Mononuclear cell (primary cell): ENCODE results near the gene EEF1A2. TPM values are rescaled to one million over a fixed set of nuclear protein-coding genes. Genes with fewer than 3 reads are reported as not detected.

ENCODE experiments used
- H3K27me3 ChIP-seq: 2 replicates; pipeline ENCODE4 v1.6.0; 2011; ENCODE audit warnings: low read length, control low read depth; ENCODE audit not compliant: insufficient read depth
- H3K4me1 ChIP-seq: 2 replicates; pipeline ENCODE4 v1.5.1; 2011; ENCODE audit warnings: mild to moderate bottlenecking, low read length, control low read depth; ENCODE audit not compliant: insufficient read depth
- H3K4me3 ChIP-seq: 2 replicates; pipeline ENCODE4 v1.5.1; 2011; ENCODE audit warnings: mild to moderate bottlenecking, low read length, moderate library complexity
- H3K9me3 ChIP-seq: 2 replicates; pipeline ENCODE4 v1.5.1; 2011; ENCODE audit warnings: low read depth, mild to moderate bottlenecking, control low read depth, low read length
- total RNA-seq: library from RNA; depleted of rRNA; stranded (reverse); fragments of >200 nt; gene quantifications from one replicate; pipeline ENCODE4 v1.2.3, GENCODE V29; 2012

The EEF1A2 gene
- total RNA-seq, 1 donor = 0.73 TPM

DNA sequence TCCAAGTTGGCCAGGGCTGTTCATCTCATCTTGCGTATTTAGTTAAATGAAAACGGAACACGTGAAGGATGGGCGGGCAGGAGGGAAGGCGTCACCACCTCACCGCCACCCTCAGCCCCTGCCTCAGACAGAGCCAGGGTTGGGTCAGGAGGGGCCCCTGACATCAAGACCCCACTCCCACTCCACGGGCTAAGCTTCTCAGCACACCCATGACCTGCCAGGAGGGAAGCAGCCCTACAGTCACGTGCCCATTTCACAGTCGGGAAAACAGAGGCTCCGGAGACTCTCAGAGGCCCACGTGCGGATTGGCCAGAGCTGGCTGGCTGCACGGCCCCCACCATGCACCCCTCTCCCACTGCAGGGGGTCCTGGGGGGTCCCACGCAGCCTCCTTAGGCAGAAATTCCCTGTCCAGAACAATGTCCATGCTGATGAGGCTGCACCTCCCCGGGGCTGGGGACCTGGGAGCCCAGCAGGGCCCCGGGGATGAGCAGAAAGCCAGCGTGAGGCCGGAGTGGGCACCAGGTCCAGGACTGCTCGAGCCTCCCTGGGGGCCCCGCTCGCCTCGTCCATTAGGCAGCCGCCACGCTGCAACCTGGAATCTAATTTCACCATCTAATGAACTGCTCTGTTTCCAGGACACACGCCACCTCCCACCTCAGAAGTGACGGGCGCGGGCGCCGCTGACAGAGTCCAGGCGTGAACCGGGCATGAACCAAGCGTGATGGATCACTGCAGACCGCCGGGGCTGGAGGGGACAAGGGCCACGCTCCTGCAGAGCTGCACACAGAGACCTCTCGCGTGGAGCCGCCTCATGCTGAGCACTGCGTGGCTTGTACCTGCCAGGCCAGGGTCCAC, 42.2 kb downstream of the EEF1A2 start:
- Histone ChIP-seq H3K4me1 (no peaks in the 10 kb centered on the region), H3K4me3 (no peak overlapping the region), H3K27me3 (peaks cover 6% of the 10 kb centered on the region)

DNA sequence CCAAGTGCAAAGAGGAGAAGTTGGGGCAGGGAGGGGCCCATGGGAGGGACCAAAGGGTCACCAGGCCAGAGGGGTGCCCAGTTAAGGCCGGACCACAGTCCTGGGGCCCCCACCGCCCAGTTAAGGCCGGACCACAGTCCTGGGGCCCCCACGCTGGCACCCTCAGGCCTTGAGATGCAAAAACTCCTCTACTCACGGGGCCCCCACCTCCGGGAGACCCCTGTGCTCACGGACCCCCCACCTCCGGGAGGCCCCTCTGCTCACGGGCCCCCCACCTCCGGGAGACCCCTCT, 43.4 kb downstream of the EEF1A2 start:
- Histone ChIP-seq H3K9me3 (no peaks in the 10 kb centered on the region), H3K4me1 (no peaks in the 10 kb centered on the region), H3K4me3 (no peak overlapping the region), H3K27me3 (peaks cover 6% of the 10 kb centered on the region)

More for the DNA sequence above, 42.2 kb downstream of the EEF1A2 start:
- no peaks in the 10 kb centered on the region for H3K9me3 ChIP-seq

DNA sequence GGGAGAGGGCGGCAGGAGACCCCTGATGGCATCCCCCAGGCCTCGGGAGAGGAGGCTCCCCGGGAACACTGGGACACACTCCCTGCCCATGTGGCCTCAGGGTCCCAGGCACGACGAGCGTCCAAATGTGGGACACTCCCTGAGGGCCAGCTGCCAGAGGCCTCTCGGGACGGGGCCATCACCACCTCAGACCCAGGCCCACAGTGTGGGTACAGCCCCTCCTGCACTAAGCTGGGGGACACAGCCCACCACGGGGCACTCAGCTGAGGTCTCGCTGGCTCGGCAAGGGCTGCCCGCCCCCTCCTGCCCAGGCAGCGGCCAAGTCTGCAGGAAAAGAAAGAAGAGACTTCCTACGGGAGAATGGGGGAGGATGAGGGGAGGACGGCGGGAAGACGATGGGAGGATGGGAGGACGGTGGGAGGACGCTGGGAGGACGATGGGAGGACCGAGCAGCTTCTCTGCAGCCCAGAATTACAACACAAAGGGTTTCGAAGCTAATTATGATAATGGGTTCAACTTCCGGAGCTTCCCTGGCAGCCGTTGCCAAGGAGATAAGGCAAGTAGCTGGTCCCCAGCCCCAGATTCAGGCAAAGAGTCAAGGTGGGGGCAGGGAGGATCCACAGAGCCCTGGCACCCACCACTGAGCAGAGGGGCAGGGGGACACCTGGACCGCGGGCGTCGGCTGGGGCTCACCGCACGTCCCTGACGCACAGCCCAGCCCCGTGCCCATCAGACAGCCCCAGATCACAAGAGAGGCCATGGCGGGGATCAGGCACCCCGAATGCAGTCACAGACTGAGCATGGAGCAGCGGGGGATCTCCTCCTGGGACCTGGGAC, 43.9 kb downstream of the EEF1A2 start:
- Histone ChIP-seq H3K4me1 (no peaks in the 10 kb centered on the region), H3K4me3 (no peak overlapping the region), H3K9me3 (no peaks in the 10 kb centered on the region), H3K27me3 (peaks cover 6% of the 10 kb centered on the region)

DNA sequence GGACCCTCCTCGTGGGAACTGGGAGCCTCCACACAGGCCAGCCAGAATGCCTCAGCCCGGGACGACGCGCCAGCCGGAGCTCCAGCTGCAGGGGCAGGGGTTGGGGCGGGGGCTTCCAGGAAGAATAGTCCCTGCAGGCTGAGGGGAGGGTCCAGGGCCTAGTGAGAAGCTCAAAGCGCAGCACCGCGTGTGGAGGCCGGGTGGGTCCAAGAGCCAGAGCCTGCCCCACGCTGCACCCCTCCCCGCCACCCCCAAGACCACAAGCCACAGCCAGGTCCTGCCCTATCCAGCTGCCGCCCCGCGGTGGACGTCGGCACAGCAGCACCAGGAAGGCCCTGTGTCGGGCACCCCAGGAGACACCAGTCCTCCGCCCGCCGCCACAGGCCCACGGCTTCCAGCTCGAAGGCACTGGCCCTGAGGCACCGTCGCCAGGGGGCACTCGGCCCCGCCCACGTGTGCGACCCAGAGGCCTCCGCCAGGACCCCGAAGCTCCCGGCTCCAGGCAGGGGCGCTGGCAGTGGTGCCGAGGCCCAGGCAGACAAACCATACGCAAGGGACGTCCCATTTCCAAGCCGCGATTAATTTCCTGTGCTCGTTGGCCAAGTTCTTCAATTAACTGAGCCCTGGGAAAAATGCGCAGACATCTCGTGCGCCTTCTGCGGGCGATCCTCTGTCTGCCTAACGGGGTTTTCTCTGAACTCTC, 45.9 kb downstream of the EEF1A2 start:
- Histone ChIP-seq H3K4me1 (no peaks in the 10 kb centered on the region), H3K4me3 (no peak overlapping the region), H3K27me3 (peaks cover 6% of the 10 kb centered on the region), H3K9me3 (no peaks in the 10 kb centered on the region)

DNA sequence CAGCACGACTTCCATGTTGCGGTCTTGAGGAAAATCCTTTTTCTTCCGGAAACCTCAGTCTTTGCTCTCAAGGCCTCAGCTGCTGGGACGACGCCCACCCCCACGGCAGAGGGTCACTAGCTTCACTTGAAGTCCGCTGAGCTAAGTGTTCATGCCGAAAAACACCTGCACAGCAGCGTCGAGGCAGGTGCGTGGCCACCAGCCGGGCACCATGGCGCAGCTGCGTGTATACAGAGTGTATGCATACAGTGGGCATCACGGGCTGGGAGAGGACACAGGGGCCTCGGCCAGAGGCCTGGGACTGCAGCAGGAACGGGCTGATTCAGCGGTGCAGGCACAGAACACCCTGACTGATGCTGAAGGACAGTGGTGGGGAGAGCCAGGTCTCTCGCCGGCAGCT, 46.5 kb downstream of the EEF1A2 start:
- no peaks in the 10 kb centered on the region for H3K4me1 ChIP-seq
- no peaks in the 10 kb centered on the region for H3K9me3 ChIP-seq
- H3K4me3 ChIP-seq = no peak overlapping the region
- H3K27me3 ChIP-seq = peaks cover 6% of the 10 kb centered on the region

DNA sequence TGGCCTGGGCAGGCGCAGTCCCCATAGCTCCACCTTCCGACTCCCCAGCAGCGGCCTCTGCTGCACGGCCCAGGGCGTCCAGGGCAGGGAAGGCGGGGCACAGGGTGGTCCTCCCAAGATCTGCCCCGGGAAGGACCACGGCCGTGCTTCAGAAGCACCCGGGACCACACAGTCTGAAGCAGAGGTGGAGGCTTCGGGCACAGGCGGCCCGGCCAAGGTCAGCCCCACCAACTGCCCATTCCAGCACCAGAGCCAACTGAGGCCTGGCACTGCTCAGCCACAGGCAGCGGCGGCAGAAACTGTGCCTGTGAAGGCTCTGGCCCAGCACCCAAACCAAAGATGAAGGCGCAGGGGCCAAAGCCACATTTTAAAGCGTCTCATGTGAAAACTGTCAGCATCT, 47.1 kb downstream of the EEF1A2 start:
- Histone ChIP-seq H3K4me1 (no peaks in the 10 kb centered on the region), H3K27me3 (peaks cover 6% of the 10 kb centered on the region), H3K4me3 (no peak overlapping the region), H3K9me3 (no peaks in the 10 kb centered on the region)

DNA sequence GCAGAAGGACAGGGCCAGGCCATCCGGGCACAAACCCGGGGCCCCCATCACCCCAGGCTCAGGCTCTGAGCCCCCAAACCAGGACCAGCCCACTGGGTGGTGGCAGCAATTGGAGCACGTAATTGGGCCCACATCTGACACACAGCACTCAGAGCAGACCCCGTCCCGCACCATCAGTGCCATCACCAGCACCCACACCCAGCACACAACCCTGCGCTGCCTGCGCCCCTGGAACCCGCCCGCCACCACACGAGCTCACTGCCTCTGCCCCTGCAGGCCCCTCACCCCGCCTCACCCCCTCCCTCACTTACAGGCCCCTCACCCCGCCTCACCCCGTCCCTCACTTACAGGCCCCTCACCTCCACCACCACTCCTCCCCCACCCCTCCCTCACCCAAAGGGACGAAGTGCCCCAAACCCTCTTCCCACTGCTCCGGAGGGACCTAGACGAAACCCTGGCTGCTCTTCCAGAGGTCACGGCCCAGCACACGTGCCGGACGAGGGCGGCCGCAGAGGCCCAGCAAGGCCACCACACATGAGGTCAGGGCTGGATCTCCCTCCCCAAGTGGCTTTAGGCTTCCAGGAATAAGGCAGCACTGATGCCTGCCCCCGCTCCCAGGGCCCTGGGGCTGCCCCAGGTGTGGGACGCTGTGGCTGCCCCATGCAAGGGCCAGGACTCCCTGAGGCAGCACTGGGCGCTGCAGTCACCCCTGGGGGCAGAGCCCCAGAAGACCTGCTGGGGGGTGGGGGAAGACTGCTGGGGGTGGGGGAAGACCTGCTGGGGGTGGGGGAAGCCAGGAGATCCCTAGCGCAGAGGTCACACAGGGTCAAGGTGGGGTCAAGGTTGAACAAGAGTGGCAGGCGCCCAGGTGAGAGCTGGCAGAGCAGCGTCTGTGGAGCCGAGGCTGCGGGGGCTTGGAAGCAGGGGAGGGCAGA, 48.8 kb downstream of the EEF1A2 start:
- no peaks in the 10 kb centered on the region for H3K4me1 ChIP-seq
- no peaks in the 10 kb centered on the region for H3K9me3 ChIP-seq
- peaks cover 6% of the 10 kb centered on the region for H3K27me3 ChIP-seq
- no peak overlapping the region for H3K4me3 ChIP-seq

DNA sequence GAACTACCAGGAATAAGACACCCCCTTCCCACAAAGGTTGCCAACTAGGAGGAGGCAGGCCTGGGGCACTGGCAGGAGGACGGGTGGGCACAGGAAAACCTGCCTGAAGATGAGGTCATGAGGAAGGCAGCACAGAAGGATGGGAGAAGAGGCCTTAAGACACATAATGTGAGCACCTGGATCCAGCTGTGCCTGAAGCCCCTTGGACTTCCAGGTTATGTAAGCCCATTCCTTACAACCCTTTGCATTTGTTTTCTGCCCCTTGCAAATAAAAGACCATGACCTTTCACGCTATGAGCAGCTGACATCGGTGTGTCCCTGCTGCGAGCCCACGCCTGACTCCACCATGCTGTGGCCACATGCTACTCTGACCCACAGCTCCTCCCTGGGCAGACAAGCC, 49.9 kb downstream of the EEF1A2 start:
- Histone ChIP-seq H3K4me3 (no peak overlapping the region), H3K9me3 (no peaks in the 10 kb centered on the region), H3K4me1 (no peaks in the 10 kb centered on the region), H3K27me3 (peaks cover 4% of the 10 kb centered on the region)

DNA sequence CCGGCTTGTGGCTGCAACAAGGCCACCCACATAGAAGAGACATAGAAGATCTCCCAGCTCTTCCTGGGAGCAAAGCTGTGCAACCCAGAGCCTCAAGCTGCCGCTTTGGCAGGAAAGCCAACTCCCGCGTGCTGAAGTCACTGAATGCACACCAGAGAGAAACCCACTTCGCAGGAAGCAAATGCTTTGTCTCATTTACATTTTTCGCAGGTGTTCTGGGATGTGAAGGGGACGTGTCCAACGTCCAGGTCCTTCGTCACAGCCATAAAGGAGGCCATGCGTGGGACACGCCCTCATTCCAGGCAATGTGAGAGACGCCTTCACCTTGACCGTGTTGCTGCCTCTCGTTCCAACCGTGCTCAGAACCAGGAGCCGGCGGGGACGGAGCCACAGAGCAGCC, 50.9 kb downstream of the EEF1A2 start:
- Histone ChIP-seq H3K9me3 (no peaks in the 10 kb centered on the region), H3K4me1 (no peaks in the 10 kb centered on the region), H3K4me3 (no peak overlapping the region), H3K27me3 (no peaks in the 10 kb centered on the region)

DNA sequence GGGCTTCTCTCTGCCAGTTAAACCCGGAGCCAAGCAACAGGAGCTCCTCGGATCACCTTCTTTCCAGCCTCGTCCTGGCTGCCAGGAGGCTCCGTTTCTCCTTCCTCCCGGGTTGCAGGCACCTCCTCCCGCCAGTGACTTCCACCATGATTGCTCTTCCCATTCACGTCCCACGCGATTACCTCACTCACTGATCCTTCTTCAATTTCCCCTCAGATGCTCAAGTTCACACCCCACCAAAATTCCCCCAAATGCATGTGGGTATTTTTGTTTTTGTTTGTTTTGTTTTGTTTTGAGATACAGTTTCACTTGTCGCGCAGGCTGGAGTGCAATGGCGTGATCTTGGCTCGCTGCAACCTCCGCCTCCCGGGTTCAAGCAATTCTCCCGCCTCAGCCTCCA, 51.6 kb downstream of the EEF1A2 start:
- H3K9me3 ChIP-seq = no peaks in the 10 kb centered on the region
- peaks cover 1% of the 10 kb centered on the region for H3K4me1 ChIP-seq
- no peaks in the 10 kb centered on the region for H3K27me3 ChIP-seq
- H3K4me3 ChIP-seq = no peak overlapping the region

DNA sequence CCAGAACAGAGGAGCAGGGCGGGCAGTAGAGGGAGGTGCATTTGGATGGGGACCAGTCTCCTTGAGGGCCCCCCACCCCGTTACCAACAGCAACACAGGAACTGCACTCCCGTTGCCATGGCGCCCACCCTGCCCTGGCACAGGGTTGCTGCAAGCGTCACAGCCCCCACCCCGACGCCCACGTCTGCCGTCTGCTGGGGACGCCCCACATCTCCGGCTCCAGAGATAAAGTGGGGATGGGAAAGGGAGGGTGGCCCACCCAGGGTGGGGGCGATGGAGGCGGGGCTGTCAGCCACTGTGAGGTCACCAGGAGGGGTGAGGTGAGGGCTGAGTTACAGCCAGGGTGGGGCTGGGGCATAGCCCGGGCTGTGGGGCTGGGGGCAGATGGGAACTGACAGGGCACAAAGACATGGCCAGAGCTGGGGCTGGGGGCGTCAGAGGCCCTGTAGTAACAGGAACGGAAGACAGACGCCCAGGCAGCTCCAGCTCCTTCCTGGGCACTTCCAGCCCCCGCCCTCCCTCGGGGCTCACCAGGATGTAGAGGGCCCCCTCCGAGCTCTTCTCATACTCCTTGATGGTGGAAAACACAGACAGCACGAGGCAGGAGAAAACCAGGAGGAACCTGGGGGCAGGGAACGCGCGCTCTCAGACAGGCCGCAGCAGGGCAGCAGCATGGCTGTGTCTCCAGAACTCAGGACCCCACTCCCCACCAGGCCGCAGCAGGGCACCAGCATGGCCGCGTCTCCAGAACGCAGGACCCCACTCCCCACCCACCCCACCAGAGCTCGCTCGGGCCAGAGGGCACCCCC, 52.5 kb downstream of the EEF1A2 start:
- Histone ChIP-seq H3K4me1 (peaks cover 8% of the 10 kb centered on the region), H3K27me3 (peaks cover 1% of the 10 kb centered on the region), H3K4me3 (no peak overlapping the region), H3K9me3 (no peaks in the 10 kb centered on the region)

DNA sequence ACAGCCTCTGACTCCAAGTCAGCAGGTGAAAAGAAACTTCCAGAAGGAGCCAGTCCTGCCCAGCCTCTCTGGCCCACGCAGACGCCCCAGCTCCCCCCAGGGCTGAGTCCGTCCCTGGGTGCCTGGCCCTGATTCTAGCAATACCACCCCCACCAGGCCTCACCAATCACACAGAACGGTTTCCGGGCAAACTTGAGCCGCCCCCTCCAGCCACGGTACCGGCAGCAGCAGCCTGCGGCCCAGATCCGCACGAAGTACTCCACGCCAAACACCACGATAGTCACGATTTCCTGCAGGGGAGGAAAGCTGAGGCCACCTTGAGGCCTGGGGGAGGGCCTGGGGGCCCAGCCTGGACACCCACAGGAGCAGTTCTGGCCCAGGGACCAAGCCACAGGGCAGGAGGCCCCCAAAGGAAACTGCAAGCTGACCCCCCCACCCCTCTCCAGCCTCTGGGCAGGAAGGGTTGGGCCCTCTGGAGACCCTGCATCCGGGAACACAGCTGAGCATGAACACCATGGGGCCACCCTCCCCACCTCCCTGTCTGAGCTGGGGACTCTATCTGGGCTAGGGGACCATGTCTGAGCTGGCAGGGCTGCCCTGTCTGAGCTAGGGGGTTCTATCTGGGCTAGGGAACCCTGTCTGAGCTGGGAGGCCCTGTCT, 53.7 kb downstream of the EEF1A2 start:
- H3K4me1 ChIP-seq = peaks cover 13% of the 10 kb centered on the region
- H3K27me3 ChIP-seq = peaks cover 4% of the 10 kb centered on the region
- no peak overlapping the region for H3K4me3 ChIP-seq
- no peaks in the 10 kb centered on the region for H3K9me3 ChIP-seq

DNA sequence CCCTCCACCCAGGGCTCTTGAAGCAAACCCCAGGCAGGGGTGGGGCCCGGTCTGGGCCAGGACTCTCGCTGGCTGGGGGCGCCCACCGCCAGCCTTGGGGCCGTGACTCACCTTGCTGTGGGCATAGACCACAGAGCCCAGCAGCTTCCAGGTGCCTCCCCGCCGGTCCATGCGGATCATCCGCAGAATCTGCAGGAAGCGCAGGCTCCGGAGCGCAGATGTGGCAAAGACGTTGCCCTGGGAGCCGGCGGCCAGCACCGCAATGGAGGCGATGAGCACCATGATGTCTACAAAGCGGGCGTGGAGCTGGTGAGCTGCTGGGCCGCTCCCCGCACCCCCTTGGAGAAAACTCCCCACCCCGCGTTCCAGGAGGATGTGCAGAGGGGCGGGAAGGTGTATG, 54.3 kb downstream of the EEF1A2 start:
- Histone ChIP-seq H3K4me3 (no peak overlapping the region), H3K9me3 (no peaks in the 10 kb centered on the region), H3K4me1 (peaks cover 13% of the 10 kb centered on the region), H3K27me3 (peaks cover 4% of the 10 kb centered on the region)
